ENCODE measurements around the gene SDR39U1. TPM values are rescaled to one million over a fixed set of nuclear protein-coding genes. Genes with fewer than 3 reads are reported as not detected.
A peak's percentile ranks its signal among the peaks of the same experiment; 100 is the strongest.

Gene SDR39U1
- total RNA-seq, 3 donors from 2014 or later: 43.3 to 64.1 (median 47.1) TPM

DNA sequence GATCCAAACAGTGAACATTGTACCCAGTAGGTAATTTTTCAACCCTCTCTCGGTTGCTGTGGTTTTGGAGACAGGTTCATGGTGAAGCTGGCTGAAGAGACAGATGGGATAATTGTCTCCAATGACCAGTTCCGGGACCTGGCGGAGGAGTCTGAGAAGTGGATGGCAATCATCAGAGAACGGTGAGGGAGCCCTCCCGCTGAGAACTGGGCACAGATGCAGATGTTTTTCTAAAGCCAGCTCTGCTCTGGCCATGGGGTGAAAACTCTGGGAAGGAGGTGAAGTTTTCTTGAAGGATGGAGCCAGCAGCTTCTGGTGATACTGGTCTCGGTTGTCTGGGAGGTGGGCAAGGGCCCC lies 6.6 kb downstream of the SDR39U1 start:
- intact Hi-C loops (cut with DNase I, micrococcal nuclease): loop anchor here in 1 of 2 donors (5.0 kb wide), 1 partner anchor 104 kb away; no protein-coding TSS in a partner anchor
- H3K36me3 ChIP-seq (ENCODE audit: low read depth): no peaks in the 10 kb centered on the region
- no peak overlapping the region for H3K4me3 ChIP-seq
- H3K9me3 ChIP-seq: no peaks in the 10 kb centered on the region
- no peak for ATAC-seq
- peaks cover 26% of the 10 kb centered on the region for H3K4me1 ChIP-seq (ENCODE audit: low read depth)
- DNase-seq: no peak
- TF ChIP-seq, protein P1, sequence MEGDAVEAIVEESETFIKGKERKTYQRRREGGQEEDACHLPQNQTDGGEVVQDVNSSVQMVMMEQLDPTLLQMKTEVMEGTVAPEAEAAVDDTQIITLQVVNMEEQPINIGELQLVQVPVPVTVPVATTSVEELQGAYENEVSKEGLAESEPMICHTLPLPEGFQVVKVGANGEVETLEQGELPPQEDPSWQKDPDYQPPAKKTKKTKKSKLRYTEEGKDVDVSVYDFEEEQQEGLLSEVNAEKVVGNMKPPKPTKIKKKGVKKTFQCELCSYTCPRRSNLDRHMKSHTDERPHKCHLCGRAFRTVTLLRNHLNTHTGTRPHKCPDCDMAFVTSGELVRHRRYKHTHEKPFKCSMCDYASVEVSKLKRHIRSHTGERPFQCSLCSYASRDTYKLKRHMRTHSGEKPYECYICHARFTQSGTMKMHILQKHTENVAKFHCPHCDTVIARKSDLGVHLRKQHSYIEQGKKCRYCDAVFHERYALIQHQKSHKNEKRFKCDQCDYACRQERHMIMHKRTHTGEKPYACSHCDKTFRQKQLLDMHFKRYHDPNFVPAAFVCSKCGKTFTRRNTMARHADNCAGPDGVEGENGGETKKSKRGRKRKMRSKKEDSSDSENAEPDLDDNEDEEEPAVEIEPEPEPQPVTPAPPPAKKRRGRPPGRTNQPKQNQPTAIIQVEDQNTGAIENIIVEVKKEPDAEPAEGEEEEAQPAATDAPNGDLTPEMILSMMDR (IDR thresholded peaks at IDR 0.05): no peak

DNA sequence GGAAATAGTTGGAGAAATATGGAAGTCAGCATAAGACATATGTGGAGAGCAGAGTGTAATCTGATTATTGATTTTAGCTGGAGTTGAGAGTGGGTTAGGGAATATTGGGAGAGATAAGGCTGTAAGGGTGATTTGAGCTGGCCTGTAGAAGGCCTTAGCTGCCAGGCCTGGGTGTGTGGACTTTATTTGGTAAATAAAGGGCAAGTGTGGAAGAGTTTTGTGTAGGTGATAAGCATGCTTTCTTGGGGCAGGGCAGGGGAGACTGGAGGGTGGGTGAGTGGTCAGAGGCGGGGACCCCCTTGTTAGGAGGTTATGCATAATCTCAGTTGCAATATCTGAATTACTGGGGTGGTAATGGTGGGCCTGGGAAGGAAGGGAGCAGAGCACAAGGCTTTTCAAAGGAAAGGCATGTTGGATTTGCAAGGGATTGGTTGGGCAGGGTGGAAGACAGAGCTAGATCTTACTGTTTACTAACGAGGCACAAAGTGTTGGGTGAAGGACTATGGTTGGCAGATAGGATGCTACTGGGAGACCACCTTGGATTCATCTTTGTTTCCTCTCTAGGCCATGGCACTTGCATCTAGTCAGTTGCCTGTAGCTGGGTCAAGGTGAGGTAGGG lies 7.3 kb downstream of the SDR39U1 start:
- ATAC-seq: no peak
- no peaks in the 10 kb centered on the region for H3K9me3 ChIP-seq
- H3K36me3 ChIP-seq (ENCODE audit: low read depth): no peaks in the 10 kb centered on the region
- H3K4me3 ChIP-seq: no peak overlapping the region
- DNase-seq: no peak
- TF ChIP-seq, protein P1 (IDR thresholded peaks at IDR 0.05): no peak
- intact Hi-C loops (cut with DNase I, micrococcal nuclease): loop anchor here in 1 of 2 donors (5.0 kb wide), 1 partner anchor 103 kb away; no protein-coding TSS in a partner anchor
- H3K4me1 ChIP-seq (ENCODE audit: low read depth): peaks cover 25% of the 10 kb centered on the region

DNA sequence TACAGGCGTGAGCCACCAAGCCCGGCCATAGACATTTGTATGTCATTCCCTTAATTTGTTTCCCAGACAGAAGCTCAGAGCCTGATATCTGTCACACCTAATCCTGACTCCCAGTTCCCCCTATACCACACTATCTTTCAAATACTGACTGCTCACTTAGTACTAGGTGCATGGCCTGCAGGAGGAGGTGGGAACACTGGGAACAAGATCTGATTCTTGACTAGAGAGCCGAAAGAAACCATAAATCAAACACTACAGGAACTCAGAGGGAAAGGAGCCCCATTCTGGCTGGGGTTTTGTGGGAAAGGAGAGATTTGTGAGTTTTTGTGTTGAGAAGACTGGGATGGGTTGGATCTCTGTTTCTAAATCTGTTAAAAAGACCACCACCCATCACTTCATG lies 7.9 kb downstream of the SDR39U1 start:
- no peak overlapping the region for H3K4me3 ChIP-seq
- H3K9me3 ChIP-seq: no peaks in the 10 kb centered on the region
- no peaks in the 10 kb centered on the region for H3K36me3 ChIP-seq (ENCODE audit: low read depth)
- TF ChIP-seq, protein P1 (IDR thresholded peaks at IDR 0.05): no peak
- no peak for ATAC-seq
- H3K4me1 ChIP-seq (ENCODE audit: low read depth): peaks cover 23% of the 10 kb centered on the region
- DNase-seq: no peak
- intact Hi-C loops (cut with DNase I, micrococcal nuclease): loop anchor here (5.0 kb wide), 2 partner anchors 67 to 102 kb away; partner anchors contain the start of gene NFATC4 (in 2 of the 2)

DNA sequence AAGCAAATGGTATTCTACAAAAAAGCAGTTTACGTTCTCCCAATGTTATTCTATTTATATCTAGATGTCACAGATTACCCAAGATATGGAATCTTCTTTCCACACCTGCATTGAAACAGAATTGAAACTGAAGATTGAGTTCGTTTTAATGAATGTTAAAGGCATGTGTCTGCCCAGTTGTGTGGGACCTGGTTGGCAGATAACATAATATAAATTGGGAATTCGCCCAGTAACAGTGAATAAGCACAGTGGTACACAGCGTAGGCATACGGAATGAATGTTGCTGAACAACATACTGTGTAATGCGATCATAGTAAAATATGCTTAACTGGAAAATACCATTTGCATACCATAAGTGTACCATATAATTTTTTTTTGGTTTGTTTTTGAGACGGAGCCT lies 8.5 kb downstream of the SDR39U1 start:
- TF ChIP-seq, protein P1 (IDR thresholded peaks at IDR 0.05): no peak
- intact Hi-C loops (cut with DNase I, micrococcal nuclease): loop anchor here (5.0 kb wide), 2 partner anchors 67 to 102 kb away; partner anchors contain the start of gene NFATC4 (in 2 of the 2)
- H3K4me3 ChIP-seq: no peak overlapping the region
- DNase-seq: no peak
- peaks cover 27% of the 10 kb centered on the region for H3K4me1 ChIP-seq (ENCODE audit: low read depth)
- ATAC-seq: no peak
- H3K36me3 ChIP-seq (ENCODE audit: low read depth): no peaks in the 10 kb centered on the region
- no peaks in the 10 kb centered on the region for H3K9me3 ChIP-seq

DNA sequence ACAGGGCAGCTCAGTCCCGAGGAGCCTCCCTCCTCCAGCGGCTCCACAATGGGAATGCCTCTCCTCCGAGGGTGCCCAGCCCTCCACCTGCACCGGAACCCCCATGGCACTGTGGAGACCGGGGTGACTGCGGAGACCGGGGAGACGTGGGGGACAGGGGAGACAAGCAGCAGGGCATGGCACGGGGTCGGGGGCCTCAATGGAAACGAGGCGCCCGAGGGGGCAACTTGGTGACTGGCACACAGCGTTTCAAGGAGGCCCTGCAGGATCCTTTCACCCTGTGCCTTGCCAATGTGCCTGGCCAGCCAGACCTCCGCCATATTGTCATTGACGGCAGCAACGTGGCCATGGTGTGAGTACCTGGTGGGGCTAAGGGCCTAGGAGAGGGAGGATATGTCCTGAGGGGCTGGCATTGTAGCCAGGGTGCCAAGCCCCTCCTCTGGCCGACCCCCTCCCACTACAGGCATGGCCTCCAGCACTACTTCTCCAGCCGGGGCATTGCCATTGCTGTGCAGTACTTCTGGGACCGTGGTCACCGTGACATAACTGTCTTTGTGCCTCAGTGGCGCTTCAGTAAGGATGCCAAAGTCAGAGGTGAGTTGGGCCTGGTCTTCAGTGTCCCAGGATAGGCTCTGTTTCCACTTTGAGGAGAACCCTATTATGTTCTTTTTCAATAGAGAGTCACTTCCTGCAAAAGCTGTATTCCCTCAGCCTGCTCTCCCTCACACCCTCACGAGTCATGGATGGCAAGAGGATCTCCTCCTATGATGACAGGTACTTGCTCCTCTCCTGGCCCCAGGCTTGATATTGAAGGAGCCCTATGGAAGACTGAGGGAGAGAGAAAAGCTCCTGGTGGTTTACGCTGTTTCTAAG lies 10.1 kb downstream of the SDR39U1 start:
- TF ChIP-seq, protein P1 (IDR thresholded peaks at IDR 0.05): no peak
- Histone ChIP-seq H3K4me3 (no peak overlapping the region), H3K36me3 (ENCODE audit: low read depth) (no peaks in the 10 kb centered on the region), H3K9me3 (no peaks in the 10 kb centered on the region), H3K4me1 (ENCODE audit: low read depth) (peaks cover 40% of the 10 kb centered on the region)
- intact Hi-C loops (cut with DNase I, micrococcal nuclease): loop anchor here (5.0 kb wide), 2 partner anchors 65 to 100 kb away; partner anchors contain the start of gene NFATC4 (in 2 of the 2)
- ATAC-seq: no peak
- peak in 2 of 3 donors; percentile 51 to 68 for DNase-seq

Measured in mucosa of descending colon (tissue), 3 donors.